ENCODE data around the gene TMSB15B. TPM values are rescaled to one million over a fixed set of nuclear protein-coding genes. Genes with fewer than 3 reads are reported as not detected.
"Not testable (repeated sequence)": the region's sequence is repeated elsewhere in the genome, so short reads cannot be mapped to it uniquely, and the experiment has no call there.

The TMSB15B gene
- total RNA-seq, 1 experiment from 2014 or later, result 8.2 TPM

DNA sequence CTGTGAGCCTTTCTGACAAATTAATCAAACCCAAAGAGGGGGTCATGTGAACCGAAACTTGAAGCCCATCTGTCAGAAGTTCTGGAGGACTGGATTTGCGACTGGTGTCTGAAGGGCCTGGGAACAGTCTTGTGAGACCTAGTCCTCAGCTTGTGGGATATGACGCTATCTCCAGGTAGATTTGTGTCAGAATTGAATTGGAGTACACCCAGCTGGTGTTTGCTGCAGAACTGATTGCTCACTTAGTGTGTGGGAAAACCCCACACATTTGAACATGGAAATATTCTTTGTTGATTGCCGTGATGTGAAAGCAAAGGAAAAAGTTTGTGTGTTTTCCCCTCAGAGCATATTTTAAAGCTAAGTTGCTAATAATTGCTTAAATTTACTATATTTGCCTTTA lies 30.3 kb upstream of the TMSB15B start:
- no peaks in the 10 kb centered on the region for H3K27me3 Mint-ChIP-seq (ENCODE audit: unreplicated experiment)
- no peak for DNase-seq
- no peaks in the 10 kb centered on the region for H3K36me3 Mint-ChIP-seq (ENCODE audit: insufficient read depth, unreplicated experiment)
- H3K27ac Mint-ChIP-seq (ENCODE audit: unreplicated experiment), result no peak overlapping the region
- no peaks in the 10 kb centered on the region for H3K9me3 Mint-ChIP-seq (ENCODE audit: low read depth, unreplicated experiment)
- CTCF ChIA-PET, result interaction anchor here (1.1 kb wide), 1 partner anchor 12 kb away, joined by 3 read pairs; no protein-coding TSS in a partner anchor
- intact Hi-C loops (cut with micrococcal nuclease; ENCODE audit: unreplicated experiment), result no loop called here
- no peaks in the 10 kb centered on the region for H3K4me1 Mint-ChIP-seq (ENCODE audit: low read depth, unreplicated experiment)
- TF ChIP-seq, protein P1, sequence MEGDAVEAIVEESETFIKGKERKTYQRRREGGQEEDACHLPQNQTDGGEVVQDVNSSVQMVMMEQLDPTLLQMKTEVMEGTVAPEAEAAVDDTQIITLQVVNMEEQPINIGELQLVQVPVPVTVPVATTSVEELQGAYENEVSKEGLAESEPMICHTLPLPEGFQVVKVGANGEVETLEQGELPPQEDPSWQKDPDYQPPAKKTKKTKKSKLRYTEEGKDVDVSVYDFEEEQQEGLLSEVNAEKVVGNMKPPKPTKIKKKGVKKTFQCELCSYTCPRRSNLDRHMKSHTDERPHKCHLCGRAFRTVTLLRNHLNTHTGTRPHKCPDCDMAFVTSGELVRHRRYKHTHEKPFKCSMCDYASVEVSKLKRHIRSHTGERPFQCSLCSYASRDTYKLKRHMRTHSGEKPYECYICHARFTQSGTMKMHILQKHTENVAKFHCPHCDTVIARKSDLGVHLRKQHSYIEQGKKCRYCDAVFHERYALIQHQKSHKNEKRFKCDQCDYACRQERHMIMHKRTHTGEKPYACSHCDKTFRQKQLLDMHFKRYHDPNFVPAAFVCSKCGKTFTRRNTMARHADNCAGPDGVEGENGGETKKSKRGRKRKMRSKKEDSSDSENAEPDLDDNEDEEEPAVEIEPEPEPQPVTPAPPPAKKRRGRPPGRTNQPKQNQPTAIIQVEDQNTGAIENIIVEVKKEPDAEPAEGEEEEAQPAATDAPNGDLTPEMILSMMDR (IDR thresholded peaks at IDR 0.05; ENCODE audit: unreplicated experiment), result no peak
- no peak overlapping the region for H3K4me3 Mint-ChIP-seq (ENCODE audit: low read depth, unreplicated experiment)
- BruUV-seq (replicated peaks), result no TSS peak

DNA sequence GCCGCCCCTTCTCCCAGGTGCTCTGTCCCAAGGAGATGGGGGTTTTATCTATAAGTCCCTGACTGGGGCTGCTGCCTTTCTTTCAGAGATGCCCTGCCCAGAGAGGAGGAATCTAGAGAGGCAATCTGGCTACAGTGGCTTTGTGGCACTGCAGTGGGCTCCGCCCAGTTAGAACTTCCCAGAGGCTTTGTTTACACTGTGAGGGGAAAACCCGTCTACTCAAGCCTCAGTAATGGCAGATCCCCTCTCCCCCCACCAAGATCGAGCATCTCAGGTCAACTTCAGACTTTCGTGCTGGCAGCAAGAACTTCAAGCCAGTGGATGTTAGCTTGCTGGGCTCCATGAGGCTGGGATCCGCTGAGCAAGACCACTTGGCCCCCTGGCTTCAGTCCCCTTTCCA lies 22.2 kb upstream of the TMSB15B start:
- not testable (repeated sequence) for BruUV-seq (replicated peaks); H3K4me3 Mint-ChIP-seq (ENCODE audit: low read depth, unreplicated experiment); H3K27ac Mint-ChIP-seq (ENCODE audit: unreplicated experiment); H3K27me3 Mint-ChIP-seq (ENCODE audit: unreplicated experiment); H3K9me3 Mint-ChIP-seq (ENCODE audit: low read depth, unreplicated experiment); H3K36me3 Mint-ChIP-seq (ENCODE audit: insufficient read depth, unreplicated experiment)
- intact Hi-C loops (cut with micrococcal nuclease; ENCODE audit: unreplicated experiment), result loop anchor here (2.0 kb wide), 1 partner anchor 21 kb away; no protein-coding TSS in a partner anchor
- CTCF ChIA-PET, result interaction anchor here (1.4 to 2.4 kb wide), 2 partner anchors 22 to 95 kb away, joined by 3 to 24 read pairs; no protein-coding TSS in a partner anchor
- H3K4me1 Mint-ChIP-seq (ENCODE audit: low read depth, unreplicated experiment), result peaks cover 12% of the 10 kb centered on the region
- peak; percentile 16 for DNase-seq

- H3K27ac Mint-ChIP-seq (ENCODE audit: unreplicated experiment), result no peak overlapping the region
- no peaks in the 10 kb centered on the region for H3K36me3 Mint-ChIP-seq (ENCODE audit: insufficient read depth, unreplicated experiment)
- H3K27me3 Mint-ChIP-seq (ENCODE audit: unreplicated experiment), result no peaks in the 10 kb centered on the region
- no peak overlapping the region for H3K4me3 Mint-ChIP-seq (ENCODE audit: low read depth, unreplicated experiment)
- CTCF ChIA-PET, result interaction anchor here (2.4 kb wide), 1 partner anchor 97 kb away, joined by 24 read pairs; no protein-coding TSS in a partner anchor
- peaks cover 12% of the 10 kb centered on the region for H3K4me1 Mint-ChIP-seq (ENCODE audit: low read depth, unreplicated experiment)
- TF ChIP-seq, protein P1 (IDR thresholded peaks at IDR 0.05; ENCODE audit: unreplicated experiment), result no peak
- intact Hi-C loops (cut with micrococcal nuclease; ENCODE audit: unreplicated experiment), result loop anchor here (1.0 to 2.0 kb wide), 2 partner anchors 23 to 96 kb away; no protein-coding TSS in a partner anchor
- BruUV-seq (replicated peaks), result no TSS peak
- DNase-seq, result peak; percentile 30
- H3K9me3 Mint-ChIP-seq (ENCODE audit: low read depth, unreplicated experiment), result no peaks in the 10 kb centered on the region
Observed at GRCh38 chrX:103941201-103941975, 21.0 kb upstream of the TMSB15B start.

DNA sequence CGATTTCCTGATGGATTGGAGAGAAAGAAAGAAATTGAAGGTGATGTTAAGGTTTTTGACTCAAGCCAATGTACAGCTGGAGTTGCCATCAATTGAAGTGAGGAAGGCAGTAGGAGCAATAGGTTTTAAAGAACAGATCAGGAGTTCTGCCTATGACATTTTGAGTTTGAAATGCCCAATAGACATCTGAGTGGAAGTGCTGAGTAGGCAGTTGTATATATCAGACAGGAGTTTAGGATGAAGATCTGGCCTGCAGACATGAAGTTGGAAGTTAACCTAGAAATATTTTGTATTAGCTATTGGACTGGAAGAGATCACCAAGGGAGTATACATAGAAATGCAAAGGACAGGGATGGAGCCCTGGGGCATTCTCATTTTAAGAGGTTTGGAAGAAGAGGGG lies 12.9 kb upstream of the TMSB15B start:
- no peak for DNase-seq
- H3K36me3 Mint-ChIP-seq (ENCODE audit: insufficient read depth, unreplicated experiment), result no peaks in the 10 kb centered on the region
- no peaks in the 10 kb centered on the region for H3K27me3 Mint-ChIP-seq (ENCODE audit: unreplicated experiment)
- no peak overlapping the region for H3K27ac Mint-ChIP-seq (ENCODE audit: unreplicated experiment)
- CTCF ChIA-PET, result interaction anchor here (0.6 kb wide), 1 partner anchor 218 kb away, joined by 13 read pairs; no protein-coding TSS in a partner anchor
- H3K4me1 Mint-ChIP-seq (ENCODE audit: low read depth, unreplicated experiment), result no peaks in the 10 kb centered on the region
- BruUV-seq (replicated peaks), result no TSS peak
- no peaks in the 10 kb centered on the region for H3K9me3 Mint-ChIP-seq (ENCODE audit: low read depth, unreplicated experiment)
- no peak overlapping the region for H3K4me3 Mint-ChIP-seq (ENCODE audit: low read depth, unreplicated experiment)
- intact Hi-C loops (cut with micrococcal nuclease; ENCODE audit: unreplicated experiment), result no loop called here
- TF ChIP-seq, protein P1 (IDR thresholded peaks at IDR 0.05; ENCODE audit: unreplicated experiment), result no peak

- Mint-ChIP-seq H3K27ac (ENCODE audit: unreplicated experiment) (no peak overlapping the region), H3K36me3 (ENCODE audit: insufficient read depth, unreplicated experiment) (no peaks in the 10 kb centered on the region), H3K27me3 (ENCODE audit: unreplicated experiment) (no peaks in the 10 kb centered on the region), H3K9me3 (ENCODE audit: low read depth, unreplicated experiment) (peaks cover 4% of the 10 kb centered on the region), H3K4me1 (ENCODE audit: low read depth, unreplicated experiment) (no peaks in the 10 kb centered on the region), H3K4me3 (ENCODE audit: low read depth, unreplicated experiment) (no peak overlapping the region)
- BruUV-seq (replicated peaks), result no TSS peak
- CTCF ChIA-PET, result no interaction called here
- DNase-seq, result no peak
- TF ChIP-seq, protein P1 (IDR thresholded peaks at IDR 0.05; ENCODE audit: unreplicated experiment), result no peak
- intact Hi-C loops (cut with micrococcal nuclease; ENCODE audit: unreplicated experiment), result no loop called here
Observed at GRCh38 chrX:103953353-103953752, 9.1 kb upstream of the TMSB15B start.
